ENCODE data around the gene SCEL.
A peak's percentile ranks its signal among the peaks of the same experiment; 100 is the strongest.
"Not testable (repeated sequence)": the region's sequence is repeated elsewhere in the genome, so short reads cannot be mapped to it uniquely, and the experiment has no call there.

SCEL gene

DNA sequence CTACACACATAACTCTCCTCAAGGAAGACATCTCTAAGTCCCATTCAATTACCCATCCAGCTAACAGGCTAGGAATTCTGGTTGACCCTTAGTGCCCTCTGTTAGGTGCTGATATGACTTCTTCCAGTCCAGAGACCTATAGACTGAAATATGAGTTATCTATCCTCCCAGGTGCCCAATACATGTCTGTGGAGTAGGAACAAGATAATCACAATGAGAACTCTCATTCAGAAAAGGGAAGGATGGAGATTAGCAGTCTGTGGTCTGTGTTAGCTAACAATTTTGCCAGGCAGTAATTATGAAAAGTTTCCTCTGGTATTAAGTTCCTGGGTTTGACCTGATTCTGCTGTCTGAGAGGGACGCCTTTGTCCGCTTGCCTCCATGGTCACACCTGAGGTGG is 117.8 kb downstream of the SCEL start:
- Mint-ChIP-seq H3K27ac (no peak overlapping the region), H3K4me1 (no peaks in the 10 kb centered on the region), H3K9me3 (peaks cover 8% of the 10 kb centered on the region), H3K27me3 (peaks cover 2% of the 10 kb centered on the region), H3K36me3 (peaks cover 2% of the 10 kb centered on the region), H3K4me3 (no peak overlapping the region)

DNA sequence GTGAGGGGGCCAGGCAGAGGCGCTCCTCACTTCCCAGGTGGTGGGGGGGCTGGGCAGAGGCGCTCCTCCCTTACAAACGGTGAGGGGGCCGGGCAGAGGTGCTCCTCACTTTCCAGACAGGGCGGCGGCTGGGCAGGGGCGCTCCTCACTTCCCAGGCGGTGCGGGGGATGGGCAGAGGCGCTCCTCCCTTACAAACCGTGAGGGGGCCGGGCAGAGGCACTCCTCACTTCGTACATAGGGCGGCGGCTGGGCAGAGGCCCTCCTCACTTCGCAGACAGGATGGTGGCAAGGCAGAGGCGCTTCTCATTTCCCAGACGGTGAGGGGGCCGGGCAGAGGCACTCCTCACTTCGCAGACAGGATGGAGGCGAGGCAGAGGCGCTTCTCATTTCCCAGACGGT is 124.5 kb downstream of the SCEL start:
- not testable (repeated sequence) for H3K4me1 Mint-ChIP-seq, H3K27ac Mint-ChIP-seq, H3K27me3 Mint-ChIP-seq, H3K9me3 Mint-ChIP-seq, H3K4me3 Mint-ChIP-seq, H3K36me3 Mint-ChIP-seq

- H3K4me1 Mint-ChIP-seq = no peaks in the 10 kb centered on the region
- H3K4me3 Mint-ChIP-seq = no peak overlapping the region
- H3K9me3 Mint-ChIP-seq = no peaks in the 10 kb centered on the region
- H3K27me3 Mint-ChIP-seq = peaks cover 4% of the 10 kb centered on the region
- no peak overlapping the region for H3K27ac Mint-ChIP-seq
- H3K36me3 Mint-ChIP-seq = no peaks in the 10 kb centered on the region
Measured at GRCh38 chr13:77660841-77661250, 125.3 kb downstream of the SCEL start.

GRCh38 chr13:77662301-77662700 is 126.8 kb downstream of the SCEL start:
- H3K4me1 Mint-ChIP-seq, H3K9me3 Mint-ChIP-seq, H3K4me3 Mint-ChIP-seq, H3K36me3 Mint-ChIP-seq, H3K27me3 Mint-ChIP-seq, H3K27ac Mint-ChIP-seq: not testable (repeated sequence)

DNA sequence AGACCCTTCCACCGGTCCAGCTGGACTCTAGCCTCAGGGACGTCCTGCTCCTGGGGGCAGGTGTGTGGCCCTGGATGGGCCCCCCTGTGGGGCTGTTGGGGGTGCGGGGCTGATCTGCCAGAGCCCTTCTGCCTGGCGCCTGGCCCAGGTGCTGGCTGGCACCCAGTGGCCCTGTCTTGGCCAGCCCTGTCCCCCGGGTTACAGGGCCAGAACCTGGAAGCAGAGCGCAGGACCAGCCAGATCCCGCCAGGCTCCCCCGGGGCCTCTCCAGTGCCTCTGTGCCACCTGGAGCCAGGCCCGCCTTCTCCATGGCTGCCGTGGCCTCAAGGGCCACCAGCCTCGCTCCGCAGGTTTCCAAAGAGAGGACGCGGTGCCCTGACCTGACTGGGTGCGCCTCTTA is 127.3 kb downstream of the SCEL start:
- not testable (repeated sequence) for H3K36me3 Mint-ChIP-seq, H3K9me3 Mint-ChIP-seq, H3K4me1 Mint-ChIP-seq, H3K27me3 Mint-ChIP-seq, H3K27ac Mint-ChIP-seq, H3K4me3 Mint-ChIP-seq

DNA sequence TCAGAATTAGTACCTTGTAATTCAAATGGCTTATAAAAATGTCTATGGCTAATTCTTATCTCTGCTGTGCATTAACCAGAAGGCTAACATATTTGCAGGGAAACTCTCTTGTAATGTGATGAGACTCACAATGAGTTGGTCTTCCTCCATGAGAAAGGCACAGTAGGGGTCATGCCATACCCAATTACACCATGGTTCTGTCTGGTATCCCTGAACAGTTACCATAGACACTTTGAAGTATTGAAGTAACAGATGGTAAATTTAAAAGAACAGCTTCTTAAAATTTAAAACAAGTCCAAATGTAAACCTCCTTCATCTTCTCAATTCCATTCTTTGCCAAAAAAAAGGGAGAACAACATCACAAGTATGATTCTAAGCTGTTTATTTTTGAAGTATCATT is 139.3 kb downstream of the SCEL start:
- no peak overlapping the region for H3K4me3 Mint-ChIP-seq
- peaks cover 34% of the 10 kb centered on the region for H3K27me3 Mint-ChIP-seq
- H3K9me3 Mint-ChIP-seq = peaks cover 6% of the 10 kb centered on the region
- peaks cover 3% of the 10 kb centered on the region for H3K36me3 Mint-ChIP-seq
- no peaks in the 10 kb centered on the region for H3K4me1 Mint-ChIP-seq
- H3K27ac Mint-ChIP-seq = no peak overlapping the region

GRCh38 chr13:77678691-77679235 is 143.3 kb downstream of the SCEL start:
- Mint-ChIP-seq H3K4me3 (no peak overlapping the region), H3K27me3 (peaks cover 20% of the 10 kb centered on the region), H3K4me1 (no peaks in the 10 kb centered on the region), H3K9me3 (no peaks in the 10 kb centered on the region), H3K27ac (no peak overlapping the region), H3K36me3 (peaks cover 3% of the 10 kb centered on the region)

DNA sequence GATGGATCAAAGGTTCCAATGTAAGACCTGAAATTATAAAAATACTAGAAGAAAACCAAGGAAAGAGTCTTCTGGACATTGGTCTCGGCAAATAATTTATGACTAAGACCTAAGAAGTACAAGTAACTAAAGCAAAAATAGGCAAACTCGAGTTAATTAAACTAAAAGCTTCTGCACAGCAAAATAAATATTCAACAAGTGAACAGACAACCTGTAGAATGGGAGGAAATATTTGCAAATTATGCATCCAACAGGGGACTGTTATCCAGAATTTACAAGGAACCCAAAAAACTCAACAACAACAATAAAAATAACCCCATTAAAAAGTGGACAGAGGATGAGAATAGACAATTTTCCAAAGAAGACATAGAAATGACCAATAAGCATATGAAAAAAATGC is 152.3 kb downstream of the SCEL start:
- peaks cover 2% of the 10 kb centered on the region for H3K27me3 Mint-ChIP-seq
- no peak overlapping the region for H3K4me3 Mint-ChIP-seq
- no peaks in the 10 kb centered on the region for H3K36me3 Mint-ChIP-seq
- no peak overlapping the region for H3K27ac Mint-ChIP-seq
- no peaks in the 10 kb centered on the region for H3K4me1 Mint-ChIP-seq
- peaks cover 12% of the 10 kb centered on the region for H3K9me3 Mint-ChIP-seq

- H3K36me3 Mint-ChIP-seq = no peaks in the 10 kb centered on the region
- no peak overlapping the region for H3K27ac Mint-ChIP-seq
- H3K9me3 Mint-ChIP-seq = peaks cover 11% of the 10 kb centered on the region
- H3K27me3 Mint-ChIP-seq = no peaks in the 10 kb centered on the region
- H3K4me1 Mint-ChIP-seq = peaks cover 24% of the 10 kb centered on the region
- no peak overlapping the region for H3K4me3 Mint-ChIP-seq
Measured at GRCh38 chr13:77691871-77692270, 156.4 kb downstream of the SCEL start.

- no peaks in the 10 kb centered on the region for H3K27me3 Mint-ChIP-seq
- H3K9me3 Mint-ChIP-seq = peaks cover under 1% of the 10 kb centered on the region
- peaks cover 28% of the 10 kb centered on the region for H3K4me1 Mint-ChIP-seq
- no peak overlapping the region for H3K4me3 Mint-ChIP-seq
- H3K27ac Mint-ChIP-seq = no peak overlapping the region
- H3K36me3 Mint-ChIP-seq = no peaks in the 10 kb centered on the region
Measured at GRCh38 chr13:77692746-77693448, 157.4 kb downstream of the SCEL start.

DNA sequence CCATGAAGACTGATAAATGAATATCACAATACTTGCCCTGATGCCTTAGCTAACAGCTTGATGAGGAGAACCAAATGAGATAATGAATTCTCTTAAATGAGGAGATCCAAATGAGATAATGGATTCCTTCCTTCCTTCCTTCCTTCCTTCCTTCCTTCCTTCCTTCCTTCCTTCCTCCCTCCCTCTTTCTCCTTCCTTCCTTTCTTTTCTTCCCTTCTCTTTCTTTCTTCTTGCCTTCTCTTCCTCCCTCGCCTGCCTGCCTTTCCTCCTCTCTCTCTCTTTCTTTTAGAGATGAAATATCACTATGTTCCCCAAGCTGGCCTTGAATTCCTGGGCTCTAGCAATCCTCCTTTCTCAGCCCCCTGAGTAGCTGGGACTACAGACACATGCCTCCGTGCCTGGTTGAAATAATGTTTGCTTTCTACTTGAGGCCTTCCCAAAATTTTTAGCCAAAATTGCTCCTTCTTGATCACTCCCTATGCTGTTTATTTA is 158.0 kb downstream of the SCEL start:
- no peaks in the 10 kb centered on the region for H3K9me3 Mint-ChIP-seq
- peaks cover 28% of the 10 kb centered on the region for H3K4me1 Mint-ChIP-seq
- no peaks in the 10 kb centered on the region for H3K36me3 Mint-ChIP-seq
- no peaks in the 10 kb centered on the region for H3K27me3 Mint-ChIP-seq
- peak overlapping the region; percentile 13 for H3K27ac Mint-ChIP-seq
- no peak overlapping the region for H3K4me3 Mint-ChIP-seq

All from activated naive CD4-positive, alpha-beta T cell treated with anti-CD3 and anti-CD28 coated beads, Interleukin-2, amount 50 U/mL, for 24 hours (primary cell).